H1 (cell line): ENCODE measurements around the gene ASCC2. TPM values are rescaled to one million over a fixed set of nuclear protein-coding genes. Genes with fewer than 3 reads are reported as not detected.

Experiments
- CTCF ChIA-PET: fragments of 300-600 bp; sonication (Branson Sonifier 250); formaldehyde crosslinking; loops from one replicate; lab custom pipeline; 2021; ENCODE audit not compliant: partially characterized antibody; lab: Charles Lee
- POLR2A ChIA-PET: fragments of 300-600 bp; sonication (Branson Sonifier 250); formaldehyde crosslinking; loops from one replicate; lab custom pipeline; 2021; ENCODE audit warnings: inconsistent platforms; ENCODE audit not compliant: partially characterized antibody; lab: Charles Lee
- DNase-seq, 2 experiments: peaks; one replicate each; pipeline versions ENCODE4 v3.0.0 to v3.0.0-alpha.2; 2010 to 2022; ENCODE audit warnings: low spot score in 2 of 2, low read depth in 1 of 2, mixed read lengths in 1 of 2
- FAIRE-seq: peaks from 2 replicates; lab custom pipeline; 2011; peaks lifted over from hg19 to GRCh38; lab: Jason Lieb, UNC
- H2AFZ ChIP-seq: 2 replicates; pipeline ENCODE4 v1.8.1; 2012; ENCODE audit warnings: low read length, inconsistent platforms
- H2AK5ac ChIP-seq: 2 replicates; pipeline ENCODE4 v1.6.1; 2013; ENCODE audit warnings: low read depth, low read length
- H2BK120ac ChIP-seq: replicated peaks from 2 replicates; pipeline ENCODE3; 2013; ENCODE audit warnings: low read depth, low read length, inconsistent platforms
- H2BK12ac ChIP-seq: 2 replicates; pipeline ENCODE4 v1.6.1; 2013; ENCODE audit warnings: low read depth, low read length
- H2BK15ac ChIP-seq: 2 replicates; pipeline ENCODE4 v1.6.1; 2013; ENCODE audit warnings: low read length
- H2BK20ac ChIP-seq: 2 replicates; pipeline ENCODE4 v1.6.1; 2013; ENCODE audit warnings: low read length
- H2BK5ac ChIP-seq: 2 replicates; pipeline ENCODE4 v1.6.1; 2013; ENCODE audit warnings: low read depth, low read length
- H3K14ac ChIP-seq: 2 replicates; pipeline ENCODE4 v1.6.1; 2013; ENCODE audit warnings: inconsistent platforms; ENCODE audit not compliant: insufficient read length
- H3K18ac ChIP-seq: 2 replicates; pipeline ENCODE4 v1.6.1; 2013; ENCODE audit warnings: low read length; ENCODE audit errors: extremely low read depth
- H3K23ac ChIP-seq: 2 replicates; pipeline ENCODE4 v1.6.1; 2013; ENCODE audit warnings: inconsistent platforms; ENCODE audit not compliant: insufficient read length
- H3K23me2 ChIP-seq: 2 replicates; pipeline ENCODE4 v1.6.1; 2013; ENCODE audit warnings: low read depth, low read length
- H3K27ac ChIP-seq: 2 replicates; pipeline ENCODE4 v1.6.1; 2011; ENCODE audit warnings: low read depth, low read length, inconsistent platforms
- H3K27me3 ChIP-seq, 4 experiments: replicated peaks in 1 of 4; 1 replicate in 1 of 4; 2 replicates in 3 of 4; pipeline versions ENCODE4 v1.6.1 to v1.8.1; 2011 to 2013; ENCODE audit warnings: low read length in 3 of 4, mild to moderate bottlenecking in 3 of 4, inconsistent platforms in 2 of 4, mixed read lengths in 2 of 4, moderate library complexity in 1 of 4; ENCODE audit not compliant: control insufficient read depth in 3 of 4, insufficient read depth in 3 of 4; ENCODE audit errors: extremely low read depth in 1 of 4
- H3K36me3 ChIP-seq, 4 experiments: 2 replicates each; pipeline versions ENCODE4 v1.6.1 to v1.8.1; 2011 to 2013; ENCODE audit warnings: mild to moderate bottlenecking in 4 of 4, low read length in 3 of 4, moderate library complexity in 2 of 4, control low read depth in 1 of 4, inconsistent platforms in 1 of 4; ENCODE audit not compliant: insufficient read depth in 4 of 4, control insufficient read depth in 2 of 4
- H3K4ac ChIP-seq: replicated peaks from 2 replicates; pipeline ENCODE3; 2013; ENCODE audit warnings: low read length, low read depth, mixed read lengths, inconsistent platforms; ENCODE audit not compliant: insufficient read length
- H3K4me1 ChIP-seq, 4 experiments: replicated peaks in 1 of 4; 1 replicate in 1 of 4; 2 replicates in 3 of 4; pipeline versions ENCODE4 v1.6.1 to v1.8.1; 2011 to 2013; ENCODE audit warnings: low read length in 3 of 4, inconsistent platforms in 2 of 4, mixed read lengths in 1 of 4; ENCODE audit not compliant: insufficient read depth in 4 of 4, control insufficient read depth in 3 of 4
- H3K4me2 ChIP-seq, 2 experiments: 2 replicates each; pipeline versions ENCODE4 v1.6.1 to v1.8.1; 2011 to 2013; ENCODE audit warnings: low read depth in 2 of 2, low read length in 2 of 2, control low read depth in 1 of 2, inconsistent platforms in 1 of 2, mild to moderate bottlenecking in 1 of 2; ENCODE audit not compliant: insufficient read depth in 1 of 2
- H3K4me3 ChIP-seq, 4 experiments: fragments of 200-600, 300-600 bp in 1 of 4; sonication (generic), shearing (Covaris generic), sonication (Bioruptor Twin) in 1 of 4; 2 replicates each; pipeline versions ENCODE4 v1.5.1 to v1.8.1; 2011 to 2016; ENCODE audit warnings: low read length in 4 of 4, low read depth in 3 of 4, control low read depth in 2 of 4, inconsistent platforms in 2 of 4, mild to moderate bottlenecking in 2 of 4, mixed read lengths in 1 of 4, moderate library complexity in 1 of 4; ENCODE audit not compliant: insufficient read depth in 2 of 4; ENCODE audit errors: extremely low read depth in 1 of 4
- H3K56ac ChIP-seq: replicated peaks from 2 replicates; pipeline ENCODE3; 2013; ENCODE audit warnings: low read depth, mild to moderate bottlenecking, mixed read lengths, low read length, inconsistent platforms; ENCODE audit not compliant: insufficient read length
- H3K79me1 ChIP-seq: 2 replicates; pipeline ENCODE4 v1.6.1; 2013; ENCODE audit warnings: low read depth, low read length, control low read depth
- H3K79me2 ChIP-seq, 2 experiments: 2 replicates each; pipeline versions ENCODE4 v1.6.1 to v1.8.1; 2012 to 2013; ENCODE audit warnings: low read length in 2 of 2, mild to moderate bottlenecking in 2 of 2, inconsistent platforms in 1 of 2; ENCODE audit not compliant: insufficient read depth in 2 of 2, control insufficient read depth in 1 of 2
- H3K9ac ChIP-seq, 4 experiments: replicated peaks in 1 of 4; 1 replicate in 1 of 4; 2 replicates in 3 of 4; pipeline versions ENCODE4 v1.6.1 to v1.8.1; 2011 to 2013; ENCODE audit warnings: low read depth in 3 of 4, low read length in 3 of 4, control low read depth in 2 of 4, mild to moderate bottlenecking in 2 of 4, moderate library complexity in 2 of 4, inconsistent platforms in 1 of 4; ENCODE audit errors: extremely low read depth in 1 of 4
- H3K9me3 ChIP-seq, 2 experiments: 2 replicates each; pipeline versions ENCODE4 v1.6.1 to v1.8.1; 2012 to 2013; ENCODE audit warnings: mild to moderate bottlenecking in 2 of 2, moderate library complexity in 2 of 2, control low read depth in 1 of 2, inconsistent platforms in 1 of 2, low read depth in 1 of 2, low read length in 1 of 2, mixed read lengths in 1 of 2; ENCODE audit not compliant: insufficient read depth in 2 of 2
- H4K20me1 ChIP-seq, 2 experiments: replicated peaks in 1 of 2; 2 replicates each; pipeline versions ENCODE3 to v1.8.1; 2011 to 2013; ENCODE audit warnings: inconsistent platforms in 2 of 2, low read length in 2 of 2, mild to moderate bottlenecking in 1 of 2; ENCODE audit not compliant: insufficient read depth in 2 of 2, control insufficient read depth in 1 of 2
- H4K5ac ChIP-seq: 2 replicates; pipeline ENCODE4 v1.6.1; 2013; ENCODE audit warnings: low read length, low read depth, mixed read lengths, inconsistent platforms; ENCODE audit not compliant: insufficient read length
- H4K8ac ChIP-seq: 2 replicates; pipeline ENCODE4 v1.8.0; 2013; ENCODE audit warnings: mild to moderate bottlenecking, moderate library complexity, low read length, inconsistent platforms; ENCODE audit not compliant: insufficient read depth; ENCODE audit errors: extremely low read depth
- H4K91ac ChIP-seq: replicated peaks from 2 replicates; pipeline ENCODE3; 2013; ENCODE audit warnings: low read length, mixed read lengths, inconsistent platforms; ENCODE audit not compliant: insufficient read length
- BRCA1 ChIP-seq: IDR thresholded peaks from 2 replicates; pipeline ENCODE4 v1.6.1; 2012; ENCODE audit warnings: low read depth, low read length, improper control_type of control experiment
- CBX5 ChIP-seq: fragments of 300-800, 300-1000 bp; sonication (generic); IDR thresholded peaks from 2 replicates; pipeline ENCODE4 v1.7.1; 2016; ENCODE audit warnings: antibody characterized with exemption, low read length, low read depth
- CBX8 ChIP-seq: fragments of 300-800, 300-1000 bp; sonication (generic); IDR thresholded peaks from 2 replicates; pipeline ENCODE4 v1.7.1; 2016; ENCODE audit warnings: low read depth, low read length, borderline replicate concordance
- GTF2F1 ChIP-seq: IDR thresholded peaks from 2 replicates; pipeline ENCODE4 v1.6.1; 2012; ENCODE audit warnings: low read depth, low read length, improper control_type of control experiment, borderline replicate concordance
- HDAC6 ChIP-seq: IDR thresholded peaks from one replicate; pipeline ENCODE4 v1.7.1; 2012; ENCODE audit warnings: low read depth, mild to moderate bottlenecking, inconsistent platforms, low read length, moderate library complexity
- JUN ChIP-seq: IDR thresholded peaks from 2 replicates; pipeline ENCODE4 v1.6.1; 2011; ENCODE audit warnings: low read depth, mild to moderate bottlenecking, improper control_type of control experiment, low read length
- MAFK ChIP-seq: IDR thresholded peaks from 2 replicates; pipeline ENCODE4 v1.6.1; 2012; ENCODE audit warnings: low read depth, mild to moderate bottlenecking, improper control_type of control experiment, low read length
- PHF8 ChIP-seq: fragments of 200-600 bp; sonication (generic); conservative IDR thresholded peaks from 2 replicates; pipeline ENCODE4 v1.7.1; 2012; ENCODE audit warnings: low read depth, mild to moderate bottlenecking, inconsistent platforms, low read length, moderate library complexity
- POLR2A ChIP-seq, 2 experiments: IDR thresholded peaks; 1 replicate in 1 of 2; 2 replicates in 1 of 2; pipeline ENCODE4 v1.6.1; 2011; ENCODE audit warnings: low read depth in 2 of 2, low read length in 2 of 2, mild to moderate bottlenecking in 2 of 2; ENCODE audit errors: control extremely low read depth in 1 of 2
- RBBP5 ChIP-seq: IDR thresholded peaks from 2 replicates; pipeline ENCODE4 v1.7.1; 2012; ENCODE audit warnings: low read depth, mild to moderate bottlenecking, inconsistent platforms, low read length, moderate library complexity, borderline replicate concordance
- SAP30 ChIP-seq: fragments of 300-600 bp; sonication (generic); IDR thresholded peaks from 2 replicates; pipeline ENCODE4 v1.7.1; 2012; ENCODE audit warnings: low read length, moderate library complexity, mild to moderate bottlenecking, inconsistent platforms; ENCODE audit not compliant: insufficient read depth, insufficient replicate concordance
- SIRT6 ChIP-seq: IDR thresholded peaks from one replicate; pipeline ENCODE4 v1.7.1; 2012; ENCODE audit warnings: low read length, inconsistent platforms
- SIX5 ChIP-seq: IDR thresholded peaks from 2 replicates; pipeline ENCODE4 v1.6.1; 2011; ENCODE audit warnings: mild to moderate bottlenecking, low read depth, low read length
- TCF12 ChIP-seq: IDR thresholded peaks from 2 replicates; pipeline ENCODE4 v1.6.1; 2011; ENCODE audit warnings: low read depth, mild to moderate bottlenecking, low read length
- TEAD4 ChIP-seq: IDR thresholded peaks from 2 replicates; pipeline ENCODE4 v1.6.1; 2012; ENCODE audit warnings: low read depth, low read length, inconsistent platforms, mixed read lengths
- WGBS, 2 experiments: shearing (Covaris generic) in 1 of 2; methylation state at CpG; one replicate each; pipeline versions ENCODE4 v1.1.6 to v1.1.7; 2013 to 2015; ENCODE audit warnings: low lambda C conversion rate in 2 of 2, mixed read lengths in 2 of 2, inconsistent platforms in 1 of 2, low coverage in 1 of 2, missing lambda C conversion rate in 1 of 2; ENCODE audit not compliant: insufficient replicate concordance in 2 of 2, insufficient coverage in 1 of 2, insufficient read length in 1 of 2; ENCODE audit errors: extremely low coverage in 1 of 2, missing lambda C conversion rate in 1 of 2; 5-methylcytosine and 5-hydroxymethylcytosine counted together
- polyA plus RNA-seq, 7 experiments: library from polyadenylated mRNA; depleted of rRNA in 3 of 7; stranded (reverse) in 5 of 7; unstranded in 2 of 7; fragments of >200 nt in 5 of 7; fragments of 200-250 nt in 2 of 7; gene quantifications; 1 replicate in 5 of 7; 2 replicates in 1 of 7; 4 replicates in 1 of 7; pipeline versions ENCODE4 v1.2.1 to v1.2.3, GENCODE V29; 2011 to 2013; ENCODE audit warnings: missing spikeins in 2 of 7, mixed read lengths in 2 of 7
- total RNA-seq: library from RNA; stranded (reverse); fragmentation: NEBNext Ultra II Directional; extraction: Animal tissue kit (Norgen Biotek cat#: 25700); gene quantifications from 2 replicates; pipeline ENCODE4 v1.2.1, GENCODE V29; 2021

The ASCC2 gene
- total and polyA plus RNA-seq, 2 of the 8 experiments (the other 6 are each of a cell fraction or from before 2014, with no cell fraction given): 35.0 to 35.8 TPM

GRCh38 chr22:29816128-29816527 lies 21.9 kb downstream of the ASCC2 start:
- CTCF ChIA-PET: interaction anchor here (0.8 to 2.0 kb wide), 7 partner anchors 10 to 189 kb away, joined by 3 to 14 read pairs (median 4); no protein-coding TSS in a partner anchor
- Histone ChIP-seq H4K20me1 (peaks cover 2 to 3% of the 10 kb centered on the region in 2 experiments), H2BK20ac (no peak overlapping the region), H3K36me3 (peaks cover 3 to 36% (median 18%) of the 10 kb centered on the region in 4 experiments; a peak in 7 of 8 replicates), H3K4ac (no peak overlapping the region), H4K5ac (no peak overlapping the region), H3K27me3 (no peaks in the 10 kb centered on the region), H4K8ac (no peak overlapping the region), H2AFZ (no peak overlapping the region), H3K4me1 (no peaks in the 10 kb centered on the region), H2AK5ac (no peak overlapping the region), H2BK120ac (no peak overlapping the region), H4K91ac (no peak overlapping the region), H3K18ac (no peak overlapping the region), H2BK5ac (no peak overlapping the region), H3K79me1 (no peaks in the 10 kb centered on the region), H3K9ac (no peak overlapping the region), H2BK15ac (no peak overlapping the region), H3K9me3 (no peaks in the 10 kb centered on the region), H3K14ac (no peak overlapping the region), H3K23ac (no peak overlapping the region), H3K4me3 (no peak overlapping the region), H3K56ac (no peak overlapping the region), H3K4me2 (no peak overlapping the region), H2BK12ac (no peak overlapping the region), H3K23me2 (no peaks in the 10 kb centered on the region), H3K27ac (no peak overlapping the region), H3K79me2 (no peaks in the 10 kb centered on the region)
- FAIRE-seq (no peak), DNase-seq (no peak)
- TF ChIP-seq PHF8 (no peak), TEAD4 (no peak), GTF2F1 (no peak), POLR2A (IDR thresholded peaks at IDR 0.05; ENCODE audit: control extremely low read depth in 1 of 2, low read depth in 2 of 2, low read length in 2 of 2) (no peak), JUN (no peak), RBBP5 (no peak), TCF12 (no peak), CBX8 (no peak), CBX5 (no peak), HDAC6 (no peak), SAP30 (no peak), BRCA1 (no peak), SIX5 (no peak), MAFK (no peak), SIRT6 (no peak)
- POLR2A ChIA-PET: no interaction called here
- WGBS, 2 experiments: 76% methylated on average over 2 of the region's 2 CpGs; no CpG with 5 or more reads in 1 of the 2 experiments
